GM12892 (cell line): ENCODE measurements around the gene AACS.

Experiments
- POLR2A ChIP-seq: IDR thresholded peaks from 2 replicates; pipeline ENCODE4 v1.6.1; 2011; ENCODE audit warnings: low read depth, low read length, control low read depth
- POLR2AphosphoS5 ChIP-seq: IDR thresholded peaks from 2 replicates; pipeline ENCODE4 v1.6.1; 2011; ENCODE audit warnings: low read depth, low read length, control low read depth

DNA sequence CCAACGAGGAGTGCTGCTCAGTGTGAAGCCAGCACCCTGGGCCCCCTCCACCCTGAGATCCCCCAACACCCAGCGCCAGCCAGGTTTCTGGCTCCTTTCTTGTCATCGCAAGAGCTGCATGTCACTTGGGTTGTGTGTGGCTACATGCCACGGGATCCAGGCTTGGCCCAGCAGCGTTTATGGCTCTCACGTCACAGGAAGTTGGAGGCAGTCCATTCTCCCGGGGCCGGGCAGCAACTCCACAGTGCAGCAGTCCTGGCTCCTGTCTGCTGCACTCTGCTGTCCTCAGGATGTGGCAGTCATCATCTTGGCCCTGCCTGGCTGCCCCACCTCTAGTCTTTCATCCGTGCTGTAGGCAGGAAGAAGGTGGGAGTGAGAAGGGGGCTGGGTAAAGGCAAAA lies 78.3 kb downstream of the AACS start:
- no peak for TF ChIP-seq POLR2AphosphoS5
- no peak for TF ChIP-seq POLR2A
